T-helper 1 cell (primary cell): ENCODE results near the gene KLRB1.
A peak's percentile ranks its signal among the peaks of the same experiment; 100 is the strongest.
"Not testable (repeated sequence)": the region's sequence is repeated elsewhere in the genome, so short reads cannot be mapped to it uniquely, and the experiment has no call there.

Experiments
- DNase-seq, 5 donors: peaks; one replicate each; pipeline ENCODE4 v3.0.0-alpha.2; 2012 to 2020

The KLRB1 gene

GRCh38 chr12:9619411-9620179, 11.9 kb upstream of the KLRB1 start:
- no peak for DNase-seq

- not testable (repeated sequence) for DNase-seq
Observed at GRCh38 chr12:9618906-9619305, 11.2 kb upstream of the KLRB1 start.

- no peak for DNase-seq
Observed at GRCh38 chr12:9617124-9617523, 9.4 kb upstream of the KLRB1 start.

GRCh38 chr12:9615420-9616136, 7.9 kb upstream of the KLRB1 start:
- DNase-seq, result peak in 1 of 5 donors; percentile 71

- not testable (repeated sequence) for DNase-seq
Observed at GRCh38 chr12:9610606-9611005, 2.9 kb upstream of the KLRB1 start.

DNA sequence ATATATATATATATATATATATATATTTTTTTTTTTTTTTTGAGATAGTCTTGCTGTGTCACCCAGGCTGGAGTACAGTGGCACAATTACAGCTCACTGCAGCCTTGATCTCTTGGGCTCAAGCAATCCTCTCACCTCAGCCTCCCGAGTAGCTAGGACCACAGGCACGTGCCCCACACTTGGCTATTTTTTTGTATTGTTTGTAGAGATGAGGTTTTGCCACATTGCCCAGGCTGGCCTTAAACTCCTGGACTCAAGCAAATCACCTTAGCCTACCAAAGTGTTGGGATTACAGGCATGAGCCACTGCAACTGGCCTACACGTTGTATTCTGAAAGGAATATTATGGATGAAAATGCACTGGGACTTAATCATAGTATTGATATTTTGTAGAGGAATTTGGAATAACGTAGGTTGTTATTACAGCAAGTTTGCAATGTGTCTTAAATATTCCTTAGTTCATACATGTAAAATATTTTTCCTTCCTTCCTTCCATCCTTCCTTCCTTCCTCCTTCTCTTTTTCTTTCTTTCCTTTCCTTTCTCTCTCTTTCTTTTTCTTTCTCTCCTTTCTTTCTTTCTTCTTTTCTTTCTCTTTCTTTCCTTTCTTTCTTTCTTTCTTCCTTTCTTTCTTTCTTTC, 862 bp downstream of the KLRB1 start:
- DNase-seq, result no peak

DNA sequence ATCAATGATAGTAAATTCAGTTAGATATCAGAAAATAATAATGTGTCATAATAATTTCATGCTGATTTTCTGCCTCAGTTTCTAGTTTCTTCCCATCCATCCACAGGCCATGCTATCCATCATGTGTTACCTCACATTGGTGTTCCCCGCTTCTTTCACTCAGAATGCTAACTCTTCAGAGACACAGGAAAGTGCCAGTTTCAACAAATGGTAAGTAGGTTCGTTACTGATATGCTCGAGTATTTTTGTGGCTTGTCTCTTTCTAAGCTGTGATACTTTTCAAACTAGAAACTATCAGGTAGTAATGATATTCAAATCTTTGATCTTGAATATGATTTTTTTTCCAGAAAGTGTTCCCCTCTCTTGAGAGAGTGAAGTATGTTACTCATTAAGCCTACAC, 1.5 kb downstream of the KLRB1 start:
- no peak for DNase-seq

- no peak for DNase-seq
Observed at GRCh38 chr12:9605483-9605882, 2.2 kb downstream of the KLRB1 start.

DNA sequence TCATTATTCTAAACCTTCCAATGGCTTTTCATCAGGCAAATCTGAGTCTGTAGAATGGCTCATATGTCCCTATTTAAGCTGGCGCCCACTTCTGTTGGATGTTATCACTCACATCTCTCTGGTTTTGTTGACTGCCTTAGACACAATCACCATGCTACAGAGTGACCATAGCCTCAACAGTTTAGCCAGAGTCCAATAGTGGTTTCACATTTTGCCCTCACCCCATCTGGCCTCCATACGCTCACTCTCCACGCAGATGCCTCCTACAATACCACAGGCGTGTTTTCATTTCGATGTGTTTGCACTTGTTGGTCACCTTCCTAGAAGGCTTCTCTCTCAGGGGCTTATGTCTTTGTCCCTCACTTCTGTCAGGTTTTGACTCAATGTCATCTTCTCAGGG, 3.4 kb downstream of the KLRB1 start:
- DNase-seq, result no peak

- not testable (repeated sequence) for DNase-seq
Observed at GRCh38 chr12:9600426-9600825, 7.3 kb downstream of the KLRB1 start.

DNA sequence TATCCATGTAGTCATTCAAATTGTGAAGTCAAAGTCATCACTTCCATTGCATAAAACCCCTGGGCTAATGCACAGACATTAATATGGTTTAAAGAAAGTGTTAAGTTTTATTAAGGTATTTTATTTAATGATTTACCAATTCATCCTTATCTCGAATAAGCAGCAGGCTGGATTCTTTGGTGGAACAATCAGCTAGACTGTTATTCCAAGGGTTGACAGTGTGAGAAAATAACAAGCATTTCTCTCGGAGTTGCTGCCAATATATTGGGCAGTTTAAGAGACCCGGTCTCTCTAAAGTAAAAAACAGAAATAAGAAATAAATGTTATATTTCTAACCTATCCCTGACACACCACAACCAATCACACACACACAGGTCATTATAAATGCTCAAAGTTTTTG, 9.4 kb downstream of the KLRB1 start:
- no peak for DNase-seq

DNA sequence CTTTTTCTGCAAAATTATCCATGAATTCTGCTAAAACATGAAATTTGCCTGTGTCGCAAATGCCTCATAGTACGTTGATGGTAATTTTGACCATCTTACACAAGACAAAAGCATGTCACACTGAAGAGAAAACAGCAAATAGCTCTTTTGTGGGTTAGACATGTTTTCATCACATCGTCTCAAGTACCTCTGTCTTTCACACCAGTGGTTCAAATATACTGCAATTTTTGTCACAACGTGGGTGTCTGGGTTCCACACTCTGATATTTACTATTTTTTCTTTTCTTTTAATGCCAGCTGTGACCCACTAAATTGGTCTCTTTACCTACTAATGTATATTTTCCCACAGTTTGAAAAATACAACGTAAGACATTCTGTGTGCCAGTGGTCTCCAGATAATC, 10.4 kb downstream of the KLRB1 start:
- no peak for DNase-seq

- no peak for DNase-seq
Observed at GRCh38 chr12:9590441-9590840, 17.3 kb downstream of the KLRB1 start.

- DNase-seq, result no peak
Observed at GRCh38 chr12:9588749-9589148, 19.0 kb downstream of the KLRB1 start.

- no peak for DNase-seq
Observed at GRCh38 chr12:9587987-9588600, 19.6 kb downstream of the KLRB1 start.

DNA sequence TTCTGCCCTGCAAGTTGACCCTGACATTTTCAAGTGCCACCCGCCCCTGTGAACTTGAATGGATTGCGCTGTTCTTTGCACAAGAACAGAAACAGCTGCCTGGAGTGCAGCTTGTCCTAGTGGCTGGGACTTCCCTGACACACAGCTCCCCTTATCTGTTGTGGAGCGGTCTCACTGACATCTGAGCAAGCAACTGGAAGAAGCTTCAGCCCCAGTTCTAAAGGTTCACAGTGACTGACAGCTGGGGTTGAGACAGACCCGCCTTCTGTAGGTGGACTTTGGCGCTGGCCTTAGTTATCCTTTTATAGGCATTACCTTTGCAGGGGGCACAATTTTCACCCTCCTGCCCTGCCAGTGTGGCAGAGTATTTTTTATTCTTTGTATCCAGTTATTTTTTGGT, 30.0 kb downstream of the KLRB1 start:
- DNase-seq, result not testable (repeated sequence)

DNA sequence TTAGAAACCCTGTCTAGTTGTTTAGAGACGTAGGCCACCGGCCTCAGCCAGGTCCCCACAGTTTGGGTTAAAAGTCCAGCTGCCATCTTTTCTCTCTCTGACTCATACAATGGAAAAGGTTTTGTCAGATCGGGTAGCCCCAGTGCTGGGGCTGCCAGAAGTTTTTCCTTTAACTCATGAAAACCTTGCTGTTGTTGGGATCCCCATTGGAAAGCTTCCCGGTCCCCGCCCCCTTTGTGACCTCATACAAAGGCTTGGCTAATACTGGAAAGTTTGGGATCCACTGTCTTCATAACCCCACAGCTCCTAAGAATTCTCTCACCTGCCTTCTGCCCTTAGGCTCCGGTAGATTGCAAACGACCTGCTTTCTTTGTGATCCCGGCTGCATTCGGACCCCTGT, 40.6 kb downstream of the KLRB1 start:
- not testable (repeated sequence) for DNase-seq

DNA sequence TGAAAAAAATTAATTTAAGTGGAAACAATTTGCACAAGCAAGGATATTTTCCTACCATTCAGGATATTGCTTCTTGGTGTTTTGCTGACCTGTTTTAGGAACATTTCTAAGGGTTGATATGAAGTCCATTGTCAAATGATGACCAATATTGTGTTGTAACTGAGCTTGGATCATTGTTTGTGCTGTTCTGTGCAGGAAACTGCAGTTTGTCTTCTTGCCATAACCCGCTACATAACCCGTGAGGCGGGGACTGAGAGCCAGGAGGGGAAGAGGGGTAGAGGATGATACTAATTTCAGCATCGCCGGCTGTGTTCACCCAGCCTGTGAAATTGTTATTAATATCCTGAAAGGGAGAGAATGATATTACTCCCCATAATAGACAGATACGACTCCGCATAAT, 41.6 kb downstream of the KLRB1 start:
- not testable (repeated sequence) for DNase-seq

GRCh38 chr12:9564418-9564817, 43.3 kb downstream of the KLRB1 start:
- DNase-seq, result not testable (repeated sequence)

- DNase-seq, result not testable (repeated sequence)
Observed at GRCh38 chr12:9562841-9563453, 44.8 kb downstream of the KLRB1 start.

GRCh38 chr12:9545489-9545888, 62.2 kb downstream of the KLRB1 start:
- DNase-seq, result not testable (repeated sequence)
